Activated gamma-delta T cell (primary cell): ENCODE measurements around the gene MTMR12.
"Not testable (repeated sequence)": the region's sequence is repeated elsewhere in the genome, so short reads cannot be mapped to it uniquely, and the experiment has no call there.

Experiments used
- DNase-seq: peaks from one replicate; lab custom pipeline; 2025; lab: John Stamatoyannopoulos, UW

The MTMR12 gene

DNA sequence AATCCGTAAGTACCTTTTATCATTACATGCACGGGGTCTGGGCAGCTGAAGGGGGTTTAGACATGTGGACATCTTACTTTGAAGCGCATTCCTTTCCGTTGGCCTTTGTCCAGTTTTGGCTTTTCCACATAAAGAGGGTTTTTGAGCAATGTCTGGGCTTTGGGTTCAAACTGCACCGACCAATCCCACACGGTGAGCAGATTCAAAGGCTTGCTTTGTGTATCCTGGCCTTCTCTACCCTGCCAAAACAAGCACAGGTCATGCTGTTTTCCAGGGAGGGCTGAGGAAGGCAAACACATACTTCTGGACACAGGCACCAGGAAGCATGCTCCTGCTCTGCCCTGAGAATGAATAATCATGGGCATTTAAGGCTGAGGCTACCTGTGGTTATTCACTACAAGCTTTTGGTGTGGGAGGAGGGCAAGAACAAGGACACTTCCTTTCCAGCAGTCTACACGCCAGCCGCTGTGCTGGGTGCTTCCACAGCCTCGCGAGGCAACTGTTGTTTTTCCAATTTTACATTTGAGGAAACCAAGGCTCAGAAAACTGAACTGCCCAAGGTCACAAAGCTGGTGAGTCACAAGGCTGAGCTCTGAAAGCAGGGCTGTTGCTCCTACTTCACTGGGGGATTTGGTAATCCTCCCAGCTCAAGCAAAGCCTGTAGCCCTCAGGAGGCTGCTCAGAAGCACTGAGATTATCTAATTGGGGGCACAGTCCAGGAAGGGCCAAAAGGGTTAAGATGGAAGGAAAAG, 78.9 kb downstream of the MTMR12 start:
- DNase-seq, result no peak

DNA sequence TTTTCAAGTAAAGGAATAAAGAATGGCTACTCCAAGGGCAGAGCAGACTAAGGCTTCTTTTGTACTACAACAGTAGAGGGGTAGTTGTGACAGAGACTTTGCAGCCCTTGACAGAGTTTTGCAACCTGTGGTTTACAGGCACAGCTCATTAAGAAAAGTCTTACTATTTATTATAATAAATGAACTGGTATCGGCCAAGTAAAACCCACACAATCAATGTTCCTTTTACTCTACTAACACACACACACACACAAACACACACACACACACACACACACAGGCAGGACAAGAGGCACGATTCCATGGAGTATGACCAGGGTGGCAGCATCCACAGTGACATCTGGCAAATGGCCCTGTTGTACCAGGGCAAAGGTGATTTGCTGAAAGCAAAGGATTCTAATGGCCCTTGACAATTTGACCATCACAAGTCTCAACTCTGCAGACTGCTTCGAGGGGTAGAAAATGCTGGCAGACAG, 79.5 kb downstream of the MTMR12 start:
- no peak for DNase-seq

DNA sequence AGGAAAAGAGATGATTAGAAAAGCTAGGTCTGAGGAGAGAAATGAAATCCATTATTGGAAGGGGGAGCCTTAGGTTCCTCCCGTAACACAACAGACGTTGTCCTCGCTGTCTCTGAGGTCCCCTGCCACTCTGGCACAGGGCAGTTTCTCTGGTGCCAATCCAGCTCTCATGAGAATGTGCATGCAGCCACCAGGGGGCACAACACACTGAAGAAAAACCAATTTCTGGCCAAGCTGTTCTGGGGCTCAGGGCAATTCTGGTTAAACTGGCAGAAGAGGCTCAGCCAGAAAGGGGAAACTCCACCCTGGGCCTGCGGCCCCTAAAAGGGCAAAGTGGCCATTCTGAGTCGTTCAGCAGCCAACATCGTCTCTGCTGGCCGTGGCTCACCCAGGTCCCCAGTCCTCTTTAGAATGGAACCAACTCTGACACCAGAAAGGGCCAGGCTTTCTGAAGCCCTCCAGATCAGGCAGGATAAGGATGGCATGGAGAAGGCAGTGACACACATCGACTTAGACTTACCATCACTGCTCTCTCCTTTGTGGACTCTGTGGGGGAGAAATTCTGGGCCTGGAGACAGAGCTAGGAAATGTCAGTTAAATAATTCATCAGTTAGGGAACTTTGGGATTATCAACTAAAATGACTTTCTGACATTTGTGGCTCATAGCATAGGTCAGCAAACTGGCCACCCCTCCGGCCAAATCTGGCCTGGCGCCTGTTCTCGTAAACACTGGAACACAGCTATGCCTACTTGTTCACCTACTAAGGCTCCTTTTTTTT, 80.1 kb downstream of the MTMR12 start:
- no peak for DNase-seq

DNA sequence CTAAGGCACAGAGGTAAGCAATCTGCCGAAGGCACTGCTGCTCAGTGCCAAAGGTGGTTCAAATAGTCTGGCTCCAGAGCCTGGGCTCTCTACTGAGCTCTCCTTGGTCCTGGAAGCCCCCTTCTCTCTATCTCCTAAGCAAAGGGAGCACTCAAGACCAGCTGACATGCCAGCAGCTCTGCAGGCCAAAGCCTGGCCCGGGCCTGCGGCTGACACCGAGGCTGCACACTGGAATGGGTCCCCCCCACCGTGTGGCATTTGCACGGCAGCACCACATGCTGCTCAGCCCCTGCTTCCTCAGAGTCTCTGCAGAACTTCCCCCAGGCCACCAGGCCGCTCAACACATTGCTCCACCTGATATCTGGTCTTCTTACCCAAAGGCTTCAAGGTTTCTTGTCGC, 80.8 kb downstream of the MTMR12 start:
- DNase-seq, result no peak

DNA sequence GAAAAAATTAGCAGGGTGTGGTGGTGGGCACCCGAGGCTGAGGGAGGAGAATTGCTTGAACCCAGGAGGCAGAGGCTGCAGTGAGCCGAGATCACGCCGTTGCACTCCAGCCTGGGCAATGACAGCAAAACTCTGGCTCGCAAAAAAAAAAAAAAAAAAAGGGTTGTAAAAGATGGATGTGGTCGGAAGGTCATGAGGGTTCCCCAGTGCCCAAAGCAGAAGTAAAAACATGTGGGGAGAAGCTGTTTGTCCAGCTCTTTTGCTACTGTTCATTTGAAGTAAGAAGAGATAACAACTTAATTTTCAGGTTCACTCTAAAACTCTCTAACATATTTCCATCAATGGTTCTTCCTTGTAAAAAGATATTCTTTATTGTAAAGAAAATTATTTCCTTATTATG, 81.5 kb downstream of the MTMR12 start:
- DNase-seq, result no peak

DNA sequence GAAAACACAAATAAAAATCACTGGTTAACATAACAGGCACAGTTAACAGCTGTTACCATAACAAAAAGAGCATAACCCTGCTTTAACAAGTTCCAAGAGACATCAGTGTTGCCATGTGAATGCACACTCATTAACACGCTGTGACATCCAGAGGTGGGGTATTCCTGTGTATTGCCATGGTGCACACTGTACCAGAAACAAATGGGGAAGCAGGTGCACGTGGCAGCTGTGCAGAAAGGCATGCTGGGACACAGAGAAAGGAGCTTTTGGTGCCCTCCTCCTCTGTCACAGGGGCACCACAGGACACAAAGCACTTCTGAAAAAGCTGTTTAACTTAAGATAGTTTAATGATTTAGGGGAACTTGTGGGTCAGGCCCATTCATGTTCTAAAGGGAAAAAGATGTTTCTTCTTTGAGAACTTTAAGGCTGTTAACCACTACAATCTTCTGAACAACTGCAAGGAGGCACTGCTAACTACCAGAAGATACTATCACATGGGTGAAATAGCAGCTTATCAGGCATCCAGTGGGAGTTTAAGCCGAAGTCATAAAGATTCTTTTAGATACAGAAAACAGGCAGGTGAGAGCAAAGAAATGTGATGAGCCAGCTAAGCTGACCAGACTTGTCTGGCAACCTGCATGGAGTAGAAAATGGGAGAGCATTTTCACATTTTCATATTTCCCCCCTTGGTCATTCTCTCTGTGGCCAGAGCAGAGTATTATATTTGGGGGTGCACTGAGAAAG, 82.2 kb downstream of the MTMR12 start:
- no peak for DNase-seq

DNA sequence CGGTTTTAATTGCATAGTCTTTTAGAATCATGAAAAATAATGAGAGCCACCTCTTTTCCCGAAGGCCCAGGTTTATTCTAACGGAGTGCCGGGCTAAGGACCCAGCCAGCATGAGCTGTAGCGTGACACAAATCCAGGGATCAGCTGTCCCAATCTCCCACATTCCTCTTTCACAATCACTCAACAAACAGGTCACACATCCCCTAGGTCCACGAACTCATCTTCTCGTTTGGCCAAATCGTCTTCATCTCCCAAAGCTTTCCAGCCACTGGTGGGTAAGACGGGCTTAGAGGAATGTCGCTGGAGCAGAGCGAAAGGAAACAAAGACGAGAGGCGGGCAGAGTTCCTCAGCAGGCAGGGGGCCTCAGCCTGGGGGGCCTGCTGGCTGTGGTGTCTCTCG, 83.2 kb downstream of the MTMR12 start:
- DNase-seq, result no peak

DNA sequence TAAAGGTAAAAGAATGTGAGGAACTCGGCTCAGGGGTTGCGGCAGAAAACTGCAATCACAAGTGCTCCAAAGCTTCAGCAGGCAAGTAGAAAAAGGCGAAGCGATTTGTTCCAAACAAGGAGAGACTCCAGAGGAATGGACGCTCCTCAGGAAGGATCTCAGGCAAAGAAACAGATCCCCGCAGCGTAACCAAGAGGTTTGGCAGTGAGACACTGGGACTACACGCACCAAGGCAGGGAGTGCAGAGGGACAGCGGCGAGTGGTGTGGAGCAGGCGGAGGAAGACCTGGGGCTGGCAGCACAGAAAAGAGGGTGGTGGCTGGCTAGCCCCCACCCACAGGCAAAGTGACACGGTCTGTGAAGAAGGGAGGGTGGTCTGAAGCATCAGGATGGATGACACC, 83.9 kb downstream of the MTMR12 start:
- no peak for DNase-seq

DNA sequence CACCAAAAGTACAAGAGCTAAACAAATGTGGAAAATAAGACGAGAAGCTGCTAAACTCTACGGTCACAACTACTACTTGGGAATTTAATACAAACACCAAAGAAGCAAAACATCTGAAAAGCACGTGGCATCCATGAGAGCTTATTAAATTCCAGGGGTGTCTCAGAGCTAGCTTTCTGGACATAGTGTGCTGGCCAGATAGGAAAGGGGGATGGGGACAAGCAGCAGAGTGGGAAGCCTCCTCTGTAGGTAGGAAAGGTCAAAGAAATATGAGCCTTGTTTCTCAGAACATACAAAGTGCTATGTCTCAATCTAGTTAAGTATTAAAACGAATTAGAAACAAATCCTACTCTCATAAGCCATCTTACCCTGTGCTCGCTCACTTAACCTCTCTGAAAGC, 87.3 kb downstream of the MTMR12 start:
- DNase-seq, result no peak

DNA sequence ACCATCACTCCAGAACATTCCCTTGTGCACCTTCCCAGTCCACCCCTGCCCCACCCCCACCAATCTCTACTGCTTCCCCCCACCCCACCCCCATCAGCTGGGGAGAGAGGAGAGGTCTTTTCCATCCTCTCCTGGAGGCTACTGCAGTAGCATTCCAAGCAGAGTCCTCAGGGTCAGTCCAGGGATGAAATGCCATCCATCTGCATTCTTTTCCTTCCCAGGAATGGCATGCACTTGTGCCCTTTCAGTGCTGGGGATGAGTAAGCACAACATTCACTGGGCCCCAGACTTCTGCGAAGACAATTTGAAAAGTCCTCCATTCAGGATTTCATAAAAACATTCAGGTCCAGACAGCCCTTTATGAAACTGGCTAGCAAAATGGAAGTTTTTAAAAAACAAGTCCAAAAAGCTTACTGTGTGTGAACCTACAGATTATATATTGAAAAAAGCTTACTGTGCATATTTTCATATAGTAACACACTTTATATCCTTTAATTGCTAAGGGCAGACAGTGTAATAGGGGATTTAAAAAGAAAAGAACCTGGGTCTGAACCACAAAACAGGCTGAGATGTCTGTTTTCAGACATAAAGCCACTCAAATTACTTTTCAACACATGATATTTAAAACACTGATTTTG, 88.6 kb downstream of the MTMR12 start:
- DNase-seq, result no peak

DNA sequence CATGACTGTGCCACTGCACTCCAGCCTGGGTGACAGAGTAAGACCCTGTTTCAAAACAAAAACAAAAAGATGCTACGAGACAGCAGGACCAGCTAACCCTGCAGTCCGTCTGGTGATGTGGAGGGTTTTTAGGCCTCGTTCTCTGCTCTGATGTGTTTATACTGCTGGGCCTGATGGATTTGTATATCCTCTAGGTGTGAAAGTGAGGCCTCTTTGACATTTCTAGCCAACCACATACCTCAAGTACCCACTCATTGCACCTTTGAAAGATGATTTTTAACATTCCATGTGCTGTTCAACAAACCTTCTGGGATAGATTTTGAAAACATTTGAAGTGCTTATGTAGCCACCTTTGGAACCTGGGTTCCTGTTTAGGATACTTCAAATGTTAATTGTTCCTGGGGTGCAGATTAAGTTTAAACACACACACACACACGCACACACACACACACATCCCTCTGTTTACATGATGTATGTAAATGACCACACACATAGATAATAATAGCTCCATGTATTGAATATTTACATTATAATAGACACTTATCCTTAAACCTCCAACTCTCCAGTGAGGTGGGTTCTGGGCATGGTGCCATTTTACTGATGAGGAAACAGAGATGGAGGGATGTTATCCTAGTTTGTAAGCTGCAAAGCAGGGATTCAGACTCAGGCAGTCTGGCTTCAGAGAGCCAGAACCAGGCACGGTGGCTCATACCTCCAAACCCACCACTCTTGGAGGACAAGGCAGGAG, 89.8 kb downstream of the MTMR12 start:
- no peak for DNase-seq

DNA sequence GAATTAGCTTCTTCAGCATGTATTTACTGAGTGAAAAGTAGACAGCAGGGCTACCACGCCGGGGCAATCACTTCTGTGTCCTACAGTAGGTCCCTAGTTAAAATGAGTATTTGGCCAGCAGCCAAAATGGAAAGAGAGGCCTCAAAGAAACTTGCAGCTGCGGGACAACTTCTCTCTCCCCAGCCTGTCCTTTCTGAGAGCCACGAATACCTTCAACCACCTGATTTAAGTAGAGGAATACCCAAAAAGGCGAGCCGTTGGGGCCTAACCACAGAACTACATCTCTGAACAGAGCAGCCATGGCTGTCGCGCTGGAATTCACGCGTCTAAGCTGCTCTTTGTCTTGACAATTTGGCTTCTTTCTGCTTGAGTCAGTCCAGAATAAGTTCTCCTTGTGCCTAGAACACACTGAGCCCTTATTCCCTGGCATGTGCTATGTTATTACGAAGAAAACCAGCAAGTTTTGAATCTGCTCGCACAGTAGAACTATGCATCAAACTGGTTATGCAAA, 94.8 kb downstream of the MTMR12 start:
- DNase-seq, result no peak

DNA sequence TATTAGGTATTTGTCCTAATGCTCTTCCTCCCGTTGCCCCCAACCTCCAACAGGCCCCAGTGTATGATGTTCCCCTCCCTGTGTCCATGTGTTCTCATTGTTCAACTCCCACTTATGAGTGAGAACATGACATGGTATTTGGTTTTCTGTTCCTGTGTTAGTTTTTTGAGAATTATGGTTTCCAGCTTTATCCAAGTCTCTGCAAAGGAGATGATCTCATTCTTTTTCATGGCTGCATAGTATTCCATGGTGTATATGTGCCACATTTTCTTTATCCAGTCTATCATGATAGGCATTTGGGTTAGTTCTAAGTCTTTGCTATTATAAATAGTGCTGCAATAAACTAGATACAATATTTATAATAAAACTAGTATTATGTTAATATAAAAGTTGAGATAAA, 98.4 kb downstream of the MTMR12 start:
- DNase-seq, result not testable (repeated sequence)

DNA sequence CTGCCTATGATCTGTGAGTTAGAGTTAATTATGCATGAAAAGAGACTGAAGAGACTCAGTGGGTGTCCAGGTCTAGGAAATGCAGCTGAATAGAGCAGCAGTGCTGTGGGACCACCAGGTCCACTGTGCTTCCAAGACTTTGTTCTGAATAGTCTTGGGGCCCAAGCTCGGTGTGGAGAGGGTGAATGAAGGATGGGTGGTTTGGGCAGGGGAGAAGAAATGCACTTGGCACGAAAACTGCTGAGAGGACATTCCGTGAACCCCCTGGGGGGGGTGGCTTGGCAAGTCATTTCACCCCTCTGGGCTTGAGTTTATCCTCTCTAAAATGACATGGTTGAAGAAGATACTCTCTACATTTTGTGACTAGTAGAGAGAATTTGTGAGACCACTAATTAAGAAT, 102.6 kb downstream of the MTMR12 start:
- DNase-seq, result no peak

DNA sequence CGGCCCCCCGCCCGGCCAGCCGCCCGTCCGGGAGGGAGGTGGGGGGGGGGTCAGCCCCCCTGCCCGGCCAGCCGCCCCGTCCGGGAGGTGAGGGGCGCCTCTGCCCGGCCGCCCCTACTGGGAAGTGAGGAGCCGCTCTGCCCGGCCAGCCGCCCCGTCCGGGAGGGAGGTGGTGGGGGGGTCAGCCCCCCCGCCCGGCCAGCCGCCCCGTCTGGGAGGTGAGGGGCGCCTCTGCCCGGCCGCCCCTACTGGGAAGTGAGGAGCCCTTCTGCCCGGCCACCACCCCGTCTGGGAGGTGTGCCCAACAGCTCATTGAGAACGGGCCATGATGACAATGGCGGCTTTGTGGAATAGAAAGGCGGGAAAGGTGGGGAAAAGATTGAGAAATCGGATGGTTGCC, 103.9 kb downstream of the MTMR12 start:
- DNase-seq, result not testable (repeated sequence)

DNA sequence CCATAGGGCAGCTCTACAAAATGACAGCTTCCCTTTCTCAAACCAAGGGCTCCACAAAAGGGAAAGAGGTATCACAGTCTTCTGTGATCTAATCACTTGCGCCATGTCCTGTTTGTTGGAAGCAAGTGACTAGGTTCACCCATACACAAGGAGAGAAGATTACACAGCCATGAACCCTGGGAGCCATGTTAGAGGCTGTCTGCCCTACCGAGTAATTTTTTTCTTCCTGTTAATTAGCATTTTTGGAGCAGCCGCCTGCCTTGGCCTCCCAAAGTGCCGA, 105.4 kb downstream of the MTMR12 start:
- no peak for DNase-seq

DNA sequence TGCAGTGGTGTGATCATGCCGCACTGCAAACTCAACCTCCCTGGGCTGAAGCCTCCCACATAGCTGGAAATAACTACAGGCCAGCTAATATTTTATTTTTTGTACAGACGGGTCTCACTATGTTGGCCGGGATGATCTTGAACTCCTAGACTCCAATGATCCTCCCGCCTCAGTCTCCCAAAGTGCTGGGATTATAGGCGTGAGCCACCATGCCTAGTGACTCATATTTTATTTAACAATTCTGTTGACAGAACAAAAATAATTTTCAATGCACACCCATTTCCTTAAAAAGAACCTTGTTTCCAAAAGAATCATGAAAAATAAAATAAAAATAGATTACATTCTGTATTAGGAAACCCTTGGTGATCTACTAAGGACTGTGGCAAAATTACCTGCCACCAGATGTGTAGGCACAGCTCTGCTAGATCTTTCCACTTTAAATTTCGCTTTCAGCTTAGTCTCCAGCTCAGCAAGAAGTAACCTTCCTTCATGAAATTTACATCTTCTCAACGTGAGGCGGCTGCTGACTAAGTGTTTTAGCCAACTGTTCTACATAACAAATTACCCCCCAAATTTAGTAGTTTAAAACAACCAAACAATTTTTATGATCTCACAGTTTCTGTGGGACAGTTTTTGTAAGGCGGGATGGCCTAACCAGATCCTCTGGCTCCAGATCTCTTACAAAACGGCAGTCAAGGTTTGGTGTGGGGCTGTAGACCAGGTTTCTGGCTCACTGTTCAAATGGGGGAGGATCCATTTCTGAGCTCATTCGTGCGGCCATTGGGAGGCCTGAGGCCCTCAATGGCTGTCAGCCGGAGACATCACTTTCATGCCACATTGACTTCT, 106.0 kb downstream of the MTMR12 start:
- no peak for DNase-seq

DNA sequence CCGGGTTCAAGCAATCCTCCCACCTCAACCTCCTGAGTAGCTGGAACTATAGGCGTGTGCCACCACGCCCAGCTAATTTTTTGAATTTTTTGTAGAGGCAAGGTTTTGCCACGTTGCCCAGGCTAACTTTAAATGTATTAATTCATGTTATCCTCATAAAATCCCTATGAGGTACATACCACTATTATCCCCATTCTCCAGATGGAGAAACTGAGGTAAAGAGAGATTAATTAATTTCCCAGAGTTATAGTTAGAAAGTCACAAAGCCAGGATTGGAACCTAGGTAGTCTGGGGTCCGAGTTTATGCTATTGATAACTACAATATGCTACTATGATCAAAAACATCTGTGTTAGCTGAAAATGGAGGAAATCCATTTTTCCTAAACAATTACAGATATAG, 106.7 kb downstream of the MTMR12 start:
- no peak for DNase-seq

DNA sequence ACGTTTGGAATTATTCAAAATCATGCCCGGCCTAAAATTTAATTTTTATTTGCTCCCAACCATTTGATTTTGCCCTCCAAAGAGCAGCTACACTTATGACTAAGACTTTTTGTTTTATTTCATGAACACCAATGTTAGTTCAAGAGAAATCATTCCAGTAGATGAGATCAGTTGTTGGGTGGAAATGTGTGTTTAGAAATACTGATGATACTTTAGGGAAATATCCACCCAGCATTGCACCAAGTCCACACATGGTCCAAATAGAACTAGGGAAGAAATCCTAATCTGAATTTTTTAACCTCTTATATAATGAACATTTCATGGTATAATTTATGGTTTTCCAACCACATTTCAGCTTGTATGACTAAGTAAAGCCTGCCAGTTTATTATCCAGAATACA, 110.3 kb downstream of the MTMR12 start:
- no peak for DNase-seq

DNA sequence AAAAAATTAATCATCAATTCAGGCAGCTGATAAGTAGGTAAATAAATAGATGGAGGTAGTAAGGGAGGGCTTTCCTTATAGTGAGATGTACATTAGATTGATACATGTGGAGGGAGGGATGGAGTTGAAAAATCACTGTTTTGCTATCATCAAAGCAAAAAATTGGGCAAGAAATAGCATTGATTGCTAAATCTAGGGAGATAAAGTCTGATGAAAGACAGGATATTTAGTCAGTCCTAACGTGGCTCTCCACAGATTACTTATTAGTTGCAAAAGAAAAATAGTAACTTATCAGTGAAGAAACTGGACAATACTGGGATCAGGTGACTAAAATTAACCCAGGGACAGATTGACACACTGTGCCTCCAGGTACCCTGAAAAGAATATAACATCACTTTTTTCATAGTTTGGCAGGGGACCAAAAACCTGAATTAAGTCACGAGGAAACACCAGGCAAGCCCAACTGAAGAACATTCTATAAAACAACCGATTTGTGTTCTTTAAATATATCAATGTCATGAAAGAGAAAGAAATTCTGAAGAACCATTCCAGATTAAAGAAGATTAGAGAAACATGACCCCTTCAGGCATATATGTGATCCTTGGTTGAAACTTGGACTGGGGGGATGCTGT, 111.5 kb downstream of the MTMR12 start:
- DNase-seq, result no peak
